GM21526 (cell line): Measurements from ENCODE around the gene NEGR1.

Experiments used
- ATAC-seq: cut with Tn5 transposase; IDR thresholded peaks from one replicate; pipeline ENCODE4 v1.9.1; 2021; ENCODE audit warnings: moderate library complexity; ENCODE audit not compliant: unreplicated experiment, low FRiP score

NEGR1 gene

DNA sequence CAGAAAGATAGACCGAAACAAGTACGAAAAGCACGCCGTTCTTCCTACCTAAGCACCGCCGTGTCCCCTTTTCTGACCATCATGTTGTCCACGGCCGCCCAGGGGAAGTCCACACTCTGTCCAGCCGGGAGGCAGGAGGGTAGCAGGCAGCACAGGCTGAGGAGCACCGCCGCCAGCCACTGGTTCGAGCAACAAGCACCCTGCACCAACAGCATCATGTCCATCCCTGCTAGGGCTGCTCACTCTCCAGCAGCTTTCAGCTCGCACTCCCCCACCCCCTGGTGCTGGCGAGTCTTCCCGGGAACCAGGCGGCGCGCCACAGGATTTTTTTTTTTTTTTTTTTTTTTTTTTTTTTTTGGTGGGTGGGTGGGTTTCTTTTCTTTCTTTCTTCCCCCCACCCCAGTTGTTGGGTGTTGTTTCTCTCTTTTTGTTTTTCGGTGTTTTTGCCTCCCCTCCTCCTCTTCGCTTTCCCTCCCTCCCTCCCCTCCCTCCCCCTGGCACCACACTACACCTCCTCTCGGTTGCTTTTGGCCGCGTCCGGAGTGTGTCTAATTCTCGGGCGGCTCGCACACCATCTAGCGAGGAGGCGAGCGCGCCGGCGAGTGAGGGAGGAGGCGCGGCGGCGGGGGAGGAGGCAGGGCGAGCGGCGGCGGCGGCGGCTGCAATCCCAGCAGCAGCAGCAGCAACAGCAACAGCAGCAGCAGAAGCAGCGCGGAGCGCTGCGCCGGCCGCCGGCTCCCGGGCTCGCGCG, at the start of gene NEGR1:
TSS of gene NEGR1 (minus strand) at position 269 of the 751 bp plus-strand sequence.
- ATAC-seq: peak; percentile 89

DNA sequence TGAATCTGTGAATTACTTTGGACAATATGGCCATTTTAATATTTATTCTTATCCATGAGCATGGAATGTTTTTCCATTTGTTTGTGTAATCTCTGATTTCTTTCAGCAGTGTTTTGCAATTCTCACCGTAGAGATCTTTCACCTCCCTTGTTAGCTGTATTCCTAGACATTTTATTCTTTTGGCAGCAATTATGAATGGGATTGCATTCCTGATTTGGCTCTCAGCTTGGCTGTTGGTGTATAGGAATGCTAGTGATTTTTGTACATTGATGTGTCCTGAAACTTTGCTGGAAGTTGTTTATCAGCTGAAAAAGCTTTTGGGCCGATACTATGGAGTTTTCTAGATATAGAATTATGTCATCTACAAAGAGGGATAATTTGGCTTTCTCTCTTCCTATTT, 44.2 kb upstream of the NEGR1 start:
- no peak for ATAC-seq

DNA sequence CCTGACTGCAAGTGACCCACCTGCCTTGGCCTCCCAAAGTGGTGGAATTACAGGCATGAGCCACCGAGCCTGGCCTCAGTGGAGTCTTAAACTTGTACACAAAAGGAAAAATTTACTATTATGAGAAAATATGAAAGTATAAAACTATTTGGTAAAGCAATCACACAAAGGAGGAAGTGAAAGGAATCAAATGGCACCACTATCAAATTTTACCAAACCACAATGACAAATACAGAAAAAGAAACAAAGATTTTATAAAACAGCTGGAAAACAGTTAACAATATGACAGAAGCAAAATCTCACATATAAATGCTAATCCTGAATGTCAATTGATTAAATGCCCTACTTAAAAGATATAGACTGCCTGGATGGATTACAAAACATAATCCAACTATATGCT, 42.1 kb upstream of the NEGR1 start:
- ATAC-seq: no peak

DNA sequence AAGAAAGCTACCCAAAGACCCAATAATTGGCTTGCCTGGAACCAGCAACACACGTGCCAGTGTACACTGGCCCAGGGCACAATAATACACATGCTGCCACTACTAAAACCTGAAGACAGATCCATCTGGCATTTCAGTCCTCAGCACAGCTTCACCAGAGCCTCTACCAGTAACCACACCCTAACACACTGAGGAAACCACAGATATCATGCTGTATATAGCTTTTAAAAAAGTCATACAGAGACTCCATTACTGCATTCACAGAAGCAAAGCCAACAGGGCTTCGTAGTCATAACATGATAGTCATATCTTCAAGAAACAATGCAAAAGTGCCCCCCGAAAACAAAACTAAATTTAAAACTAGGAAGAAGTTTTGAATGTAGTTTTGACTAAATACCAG, 40.6 kb upstream of the NEGR1 start:
- no peak for ATAC-seq

DNA sequence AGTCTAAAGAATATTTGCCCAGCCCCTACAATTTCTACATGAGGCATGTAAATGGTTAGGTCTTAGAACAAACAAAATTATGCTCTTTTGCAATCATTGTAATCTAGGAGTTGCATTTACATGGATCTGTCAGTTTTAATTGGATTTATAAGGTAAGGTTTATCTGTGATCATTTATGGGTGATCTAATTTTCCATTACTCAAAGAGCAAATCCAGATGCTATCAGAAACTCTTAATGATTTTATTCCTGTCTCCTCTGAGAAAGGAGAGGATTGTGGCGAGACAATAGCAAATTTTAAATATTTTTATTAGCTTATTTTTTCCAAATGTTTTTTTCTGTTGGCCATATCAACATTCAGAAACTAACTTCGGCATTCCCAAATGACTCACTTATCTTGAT, 14.2 kb upstream of the NEGR1 start:
- ATAC-seq: no peak

DNA sequence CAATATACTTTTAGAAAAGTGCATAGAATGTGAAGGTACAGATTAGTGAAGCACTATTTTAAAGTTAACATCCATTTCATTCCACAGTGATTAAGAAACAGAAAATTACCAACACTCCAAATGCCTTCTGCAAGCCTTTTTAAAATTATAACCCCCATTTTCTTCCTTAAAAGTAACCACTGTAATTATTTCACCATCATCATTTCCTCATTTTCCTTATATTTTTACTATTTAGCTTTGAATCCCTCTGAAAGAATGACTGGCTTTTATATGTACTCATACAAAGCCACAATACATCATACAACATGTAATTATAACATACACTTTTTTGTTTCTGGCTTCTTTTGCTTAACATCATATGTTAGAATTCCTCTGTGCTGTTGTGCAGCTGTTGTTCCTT, 6.5 kb upstream of the NEGR1 start:
- no peak for ATAC-seq

- ATAC-seq: no peak
These were observed 4.1 kb upstream of the NEGR1 start for GRCh38 chr1:72286401-72286800.

- ATAC-seq: no peak
These were observed 2.7 kb upstream of the NEGR1 start for GRCh38 chr1:72285074-72285425.

- ATAC-seq: peak; percentile 45
These were observed 2.2 kb upstream of the NEGR1 start for GRCh38 chr1:72284348-72285073.

- no peak for ATAC-seq
These were observed 1.7 kb upstream of the NEGR1 start for GRCh38 chr1:72284084-72284347.

GRCh38 chr1:72283307-72284083, 1.2 kb upstream of the NEGR1 start:
- ATAC-seq: no peak

DNA sequence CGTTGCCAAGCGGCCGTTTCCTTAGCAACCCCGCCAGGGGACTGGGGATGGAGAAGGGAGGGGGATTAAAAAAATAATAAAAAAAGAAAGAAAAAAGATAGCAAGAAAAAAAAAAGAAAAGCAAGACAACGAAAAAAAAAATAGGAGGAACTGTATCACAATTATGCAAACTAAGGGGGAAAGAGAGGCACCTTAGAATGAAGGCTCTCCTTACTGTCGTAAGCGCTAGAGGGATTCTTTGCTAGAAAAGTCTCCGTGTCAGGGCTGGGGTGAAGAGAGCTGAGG, 625 bp upstream of the NEGR1 start:
- ATAC-seq: peak; percentile 26

- no peak for ATAC-seq
These were observed 585 bp downstream of the NEGR1 start for GRCh38 chr1:72281637-72282270.

- ATAC-seq: no peak
These were observed 1.2 kb downstream of the NEGR1 start for GRCh38 chr1:72281144-72281543.

GRCh38 chr1:72280711-72281110, 1.6 kb downstream of the NEGR1 start:
- ATAC-seq: no peak

- no peak for ATAC-seq
These were observed 2.2 kb downstream of the NEGR1 start for GRCh38 chr1:72280131-72280530.

DNA sequence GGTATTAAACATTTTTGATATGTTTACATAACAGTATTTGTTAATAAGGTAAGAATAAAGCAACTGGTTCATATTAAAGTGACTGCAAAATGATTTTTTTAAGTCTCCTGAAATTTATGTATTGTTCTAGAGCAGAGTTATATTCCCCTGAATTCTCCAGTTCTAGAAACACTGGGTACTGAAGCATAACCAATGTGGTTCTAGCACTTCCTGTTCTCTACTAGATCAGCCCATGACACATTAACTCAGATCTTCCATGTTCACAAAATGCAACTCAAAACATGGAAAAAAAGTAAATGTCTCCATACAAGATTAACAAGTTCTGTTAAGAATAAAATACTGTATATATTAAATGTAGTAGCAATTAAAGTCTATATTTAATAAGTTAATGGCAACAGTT, 3.9 kb downstream of the NEGR1 start:
- ATAC-seq: no peak

GRCh38 chr1:72271555-72272085, 10.7 kb downstream of the NEGR1 start:
- ATAC-seq: no peak

- ATAC-seq: no peak
These were observed 19.6 kb downstream of the NEGR1 start for GRCh38 chr1:72262735-72263134.

DNA sequence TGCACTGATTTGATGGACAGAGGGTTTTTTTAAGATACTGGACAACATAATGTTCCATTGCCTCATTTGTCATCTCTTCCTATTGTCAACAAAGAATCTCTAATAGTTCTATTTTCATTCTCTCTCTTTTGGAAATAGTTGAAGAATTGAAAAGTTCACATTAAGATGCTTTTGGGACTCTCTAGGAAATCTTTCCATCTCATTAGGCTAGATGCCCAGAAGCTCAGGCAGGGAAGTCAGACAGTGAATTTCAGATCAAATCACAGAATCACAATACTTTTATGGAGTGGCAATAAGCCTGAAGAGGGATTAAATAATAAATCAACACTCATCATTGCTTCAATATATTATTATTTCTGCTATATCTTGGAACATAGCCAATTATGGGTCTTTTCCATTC, 29.2 kb downstream of the NEGR1 start:
- no peak for ATAC-seq

DNA sequence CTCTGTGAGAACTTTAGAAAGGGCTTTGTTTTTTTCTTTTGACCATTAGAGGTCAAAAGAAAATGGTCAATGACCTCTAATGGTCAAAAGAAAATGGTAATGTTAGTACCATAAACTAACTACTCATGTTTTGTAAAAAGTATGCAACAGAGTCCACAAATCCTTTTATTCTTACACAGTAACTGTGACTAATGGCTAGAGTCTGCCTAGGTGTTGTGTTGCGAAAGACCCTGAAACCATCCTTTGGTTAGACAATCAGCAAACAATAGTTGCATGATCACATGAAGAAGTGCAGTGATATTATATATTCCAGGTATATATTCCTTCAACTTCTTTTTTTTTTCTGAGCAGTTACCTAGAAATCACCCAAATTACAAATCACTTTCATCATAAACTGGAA, 40.9 kb downstream of the NEGR1 start:
- no peak for ATAC-seq
